T-helper 2 cell treated with Interferon-gamma antibody and Interleukin-4, amounts not matched to agents 5 μg/mL and 100 μg/mL, for 36 hours (primary cell): ENCODE measurements around the gene CENPQ.

Experiments
- DNase-seq: peaks from one replicate; pipeline ENCODE4 v3.0.0; 2021; ENCODE audit warnings: low spot score
- H3K27ac Mint-ChIP-seq: one replicate; pipeline ENCODE4 v1.8.0; 2021; ENCODE audit warnings: mild to moderate bottlenecking, mixed read lengths
- H3K27me3 Mint-ChIP-seq: one replicate; pipeline ENCODE4 v1.8.0; 2021; ENCODE audit warnings: low read depth, mixed read lengths
- H3K36me3 Mint-ChIP-seq: one replicate; pipeline ENCODE4 v1.8.0; 2021; ENCODE audit warnings: low read depth, mixed read lengths
- H3K4me1 Mint-ChIP-seq: one replicate; pipeline ENCODE4 v1.8.0; 2021; ENCODE audit warnings: low read depth, mixed read lengths
- H3K4me3 Mint-ChIP-seq: one replicate; pipeline ENCODE4 v1.8.0; 2022; ENCODE audit warnings: mild to moderate bottlenecking, moderate library complexity, mixed read lengths
- H3K9me3 Mint-ChIP-seq: one replicate; pipeline ENCODE4 v1.8.0; 2021; ENCODE audit warnings: mixed read lengths

CENPQ gene

GRCh38 chr6:49462927-49463611 lies at the start of gene CENPQ, which contains the start of gene MMUT:
Gene CENPQ, plus strand, starts transcription at chr6:49463370. Its CDS starts 6,807 bp downstream, at chr6:49470177.
Gene MMUT, minus strand, starts transcription at chr6:49463253. Its CDS starts 3,787 bp downstream, at chr6:49459466.
- peak within 1 kb of the TSS; percentile 99 for H3K4me3 Mint-ChIP-seq
- peaks cover 44% of the 10 kb centered on the region for H3K4me1 Mint-ChIP-seq
- DNase-seq = peak; percentile 94
- peaks cover 8% of the 10 kb centered on the region for H3K36me3 Mint-ChIP-seq
- H3K9me3 Mint-ChIP-seq = no peaks in the 10 kb centered on the region
- H3K27me3 Mint-ChIP-seq = no peaks in the 10 kb centered on the region
- peak within 1 kb of the TSS; percentile 99 for H3K27ac Mint-ChIP-seq

GRCh38 chr6:49415358-49415757 lies 47.8 kb upstream of the CENPQ start:
- H3K9me3 Mint-ChIP-seq = no peaks in the 10 kb centered on the region
- H3K27me3 Mint-ChIP-seq = peaks cover 7% of the 10 kb centered on the region
- H3K27ac Mint-ChIP-seq = no peak overlapping the region
- H3K4me3 Mint-ChIP-seq = no peak overlapping the region
- no peaks in the 10 kb centered on the region for H3K36me3 Mint-ChIP-seq
- no peak for DNase-seq
- no peaks in the 10 kb centered on the region for H3K4me1 Mint-ChIP-seq

GRCh38 chr6:49416195-49416594 lies 47.0 kb upstream of the CENPQ start:
- H3K4me3 Mint-ChIP-seq = no peak overlapping the region
- peaks cover 10% of the 10 kb centered on the region for H3K27me3 Mint-ChIP-seq
- no peaks in the 10 kb centered on the region for H3K9me3 Mint-ChIP-seq
- no peak for DNase-seq
- H3K4me1 Mint-ChIP-seq = no peaks in the 10 kb centered on the region
- no peak overlapping the region for H3K27ac Mint-ChIP-seq
- H3K36me3 Mint-ChIP-seq = no peaks in the 10 kb centered on the region

GRCh38 chr6:49423817-49424216 lies 39.4 kb upstream of the CENPQ start:
- Mint-ChIP-seq H3K9me3 (no peaks in the 10 kb centered on the region), H3K4me1 (no peaks in the 10 kb centered on the region), H3K4me3 (no peak overlapping the region), H3K27ac (no peak overlapping the region), H3K36me3 (peaks cover 4% of the 10 kb centered on the region), H3K27me3 (peaks cover 6% of the 10 kb centered on the region)
- DNase-seq = no peak

GRCh38 chr6:49430187-49430586 lies 33.0 kb upstream of the CENPQ start:
- no peaks in the 10 kb centered on the region for H3K4me1 Mint-ChIP-seq
- no peaks in the 10 kb centered on the region for H3K9me3 Mint-ChIP-seq
- no peak for DNase-seq
- H3K36me3 Mint-ChIP-seq = peaks cover 9% of the 10 kb centered on the region
- H3K4me3 Mint-ChIP-seq = no peak overlapping the region
- H3K27ac Mint-ChIP-seq = no peak overlapping the region
- H3K27me3 Mint-ChIP-seq = no peaks in the 10 kb centered on the region

GRCh38 chr6:49430866-49431265 lies 32.3 kb upstream of the CENPQ start:
- H3K4me3 Mint-ChIP-seq = no peak overlapping the region
- no peaks in the 10 kb centered on the region for H3K9me3 Mint-ChIP-seq
- DNase-seq = no peak
- H3K36me3 Mint-ChIP-seq = peaks cover 14% of the 10 kb centered on the region
- H3K4me1 Mint-ChIP-seq = no peaks in the 10 kb centered on the region
- H3K27ac Mint-ChIP-seq = no peak overlapping the region
- no peaks in the 10 kb centered on the region for H3K27me3 Mint-ChIP-seq

GRCh38 chr6:49453221-49453620 lies 9.9 kb upstream of the CENPQ start:
- peaks cover 29% of the 10 kb centered on the region for H3K36me3 Mint-ChIP-seq
- H3K9me3 Mint-ChIP-seq = no peaks in the 10 kb centered on the region
- DNase-seq = no peak
- H3K27me3 Mint-ChIP-seq = no peaks in the 10 kb centered on the region
- peaks cover 10% of the 10 kb centered on the region for H3K4me1 Mint-ChIP-seq
- no peak overlapping the region for H3K4me3 Mint-ChIP-seq
- no peak overlapping the region for H3K27ac Mint-ChIP-seq

- peaks cover 18% of the 10 kb centered on the region for H3K4me1 Mint-ChIP-seq
- H3K9me3 Mint-ChIP-seq = no peaks in the 10 kb centered on the region
- peak overlapping the region; percentile 86 for H3K27ac Mint-ChIP-seq
- H3K27me3 Mint-ChIP-seq = no peaks in the 10 kb centered on the region
- no peak for DNase-seq
- H3K36me3 Mint-ChIP-seq = peaks cover 26% of the 10 kb centered on the region
- H3K4me3 Mint-ChIP-seq = peak overlapping the region; percentile 67
Measured at GRCh38 chr6:49454787-49455709, 8.1 kb upstream of the CENPQ start.

GRCh38 chr6:49457771-49458170 lies 5.4 kb upstream of the CENPQ start:
- no peak for DNase-seq
- Mint-ChIP-seq H3K27ac (no peak overlapping the region), H3K4me1 (peaks cover 30% of the 10 kb centered on the region)

GRCh38 chr6:49462071-49462470 lies 1.1 kb upstream of the CENPQ start:
- peaks cover 41% of the 10 kb centered on the region for H3K4me1 Mint-ChIP-seq
- DNase-seq = no peak
- peak overlapping the region; percentile 99 for H3K4me3 Mint-ChIP-seq
- H3K27ac Mint-ChIP-seq = peak overlapping the region; percentile 99
- H3K9me3 Mint-ChIP-seq = no peaks in the 10 kb centered on the region
- H3K27me3 Mint-ChIP-seq = no peaks in the 10 kb centered on the region
- H3K36me3 Mint-ChIP-seq = peaks cover 13% of the 10 kb centered on the region

More at GRCh38 chr6:49457771-49458170, 5.4 kb upstream of the CENPQ start:
- peaks cover 20% of the 10 kb centered on the region for H3K36me3 Mint-ChIP-seq
- no peak overlapping the region for H3K4me3 Mint-ChIP-seq
- H3K27me3 Mint-ChIP-seq = no peaks in the 10 kb centered on the region
- no peaks in the 10 kb centered on the region for H3K9me3 Mint-ChIP-seq

GRCh38 chr6:49462599-49462926 lies 607 bp upstream of the CENPQ start:
- Mint-ChIP-seq H3K27me3 (no peaks in the 10 kb centered on the region), H3K4me3 (peak overlapping the region; percentile 99), H3K9me3 (no peaks in the 10 kb centered on the region), H3K36me3 (peaks cover 10% of the 10 kb centered on the region), H3K4me1 (peaks cover 42% of the 10 kb centered on the region), H3K27ac (peak overlapping the region; percentile 99)
- no peak for DNase-seq

GRCh38 chr6:49463612-49463967 lies 420 bp downstream of the CENPQ start:
- peak overlapping the region; percentile 99 for H3K4me3 Mint-ChIP-seq
- peaks cover 44% of the 10 kb centered on the region for H3K4me1 Mint-ChIP-seq
- no peak for DNase-seq
- H3K36me3 Mint-ChIP-seq = peaks cover 5% of the 10 kb centered on the region
- H3K27me3 Mint-ChIP-seq = no peaks in the 10 kb centered on the region
- peak overlapping the region; percentile 99 for H3K27ac Mint-ChIP-seq
- H3K9me3 Mint-ChIP-seq = no peaks in the 10 kb centered on the region

GRCh38 chr6:49464691-49465090 lies 1.5 kb downstream of the CENPQ start:
- no peaks in the 10 kb centered on the region for H3K27me3 Mint-ChIP-seq
- H3K9me3 Mint-ChIP-seq = no peaks in the 10 kb centered on the region
- peaks cover 39% of the 10 kb centered on the region for H3K4me1 Mint-ChIP-seq
- H3K27ac Mint-ChIP-seq = peak overlapping the region; percentile 11
- H3K4me3 Mint-ChIP-seq = peak overlapping the region; percentile 99
- peaks cover 7% of the 10 kb centered on the region for H3K36me3 Mint-ChIP-seq
- no peak for DNase-seq

- peaks cover 21% of the 10 kb centered on the region for H3K36me3 Mint-ChIP-seq
- H3K27me3 Mint-ChIP-seq = no peaks in the 10 kb centered on the region
- H3K4me1 Mint-ChIP-seq = peaks cover 25% of the 10 kb centered on the region
- no peak overlapping the region for H3K4me3 Mint-ChIP-seq
- no peak overlapping the region for H3K27ac Mint-ChIP-seq
- DNase-seq = no peak
- no peaks in the 10 kb centered on the region for H3K9me3 Mint-ChIP-seq
Measured at GRCh38 chr6:49468042-49468441, 4.9 kb downstream of the CENPQ start.
